Astrocyte (in vitro differentiated cells and primary cell): ENCODE results near the gene TMEM50A. TPM values are rescaled to one million over a fixed set of nuclear protein-coding genes. Genes with fewer than 3 reads are reported as not detected.
A peak's percentile ranks its signal among the peaks of the same experiment; 100 is the strongest.
"Not testable (repeated sequence)": the region's sequence is repeated elsewhere in the genome, so short reads cannot be mapped to it uniquely, and the experiment has no call there.

ENCODE experiments used
- DNase-seq: peaks from one replicate; pipeline ENCODE4 v3.0.0-alpha.2; 2010; ENCODE audit warnings: low read depth
- FAIRE-seq: peaks from 2 replicates; lab custom pipeline; 2011; peaks lifted over from hg19 to GRCh38; lab: Jason Lieb, UNC
- H2AFZ ChIP-seq: 2 replicates; pipeline ENCODE4 v1.6.0; 2012; ENCODE audit warnings: low read depth, low read length, inconsistent platforms
- H3K27ac ChIP-seq: 2 replicates; pipeline ENCODE4 v1.5.1; 2011; ENCODE audit warnings: low read depth, low read length, inconsistent platforms
- H3K27me3 ChIP-seq: 2 replicates; pipeline ENCODE4 v1.6.0; 2011; ENCODE audit warnings: low read length, inconsistent platforms; ENCODE audit not compliant: insufficient read depth
- H3K36me3 ChIP-seq: 2 replicates; pipeline ENCODE4 v1.5.1; 2011; ENCODE audit warnings: low read length, inconsistent platforms; ENCODE audit not compliant: insufficient read depth
- H3K4me1 ChIP-seq: 2 replicates; pipeline ENCODE4 v1.5.1; 2011; ENCODE audit warnings: low read length, inconsistent platforms; ENCODE audit not compliant: insufficient read depth
- H3K4me2 ChIP-seq: 2 replicates; pipeline ENCODE4 v1.6.0; 2012; ENCODE audit warnings: low read length, inconsistent platforms
- H3K4me3 ChIP-seq: 2 replicates; pipeline ENCODE4 v1.5.1; 2011; ENCODE audit warnings: low read depth, mild to moderate bottlenecking, low read length, inconsistent platforms; ENCODE audit not compliant: insufficient read depth
- H3K79me2 ChIP-seq: 2 replicates; pipeline ENCODE4 v1.6.0; 2012; ENCODE audit warnings: mild to moderate bottlenecking, low read length, inconsistent platforms; ENCODE audit not compliant: insufficient read depth
- H3K9ac ChIP-seq: 2 replicates; pipeline ENCODE4 v1.6.0; 2012; ENCODE audit warnings: mild to moderate bottlenecking, low read length, inconsistent platforms
- H3K9me3 ChIP-seq: 2 replicates; pipeline ENCODE4 v1.5.1; 2012; ENCODE audit warnings: low read depth, mild to moderate bottlenecking, low read length, inconsistent platforms; ENCODE audit not compliant: insufficient read depth
- H4K20me1 ChIP-seq: 2 replicates; pipeline ENCODE4 v1.6.0; 2012; ENCODE audit warnings: low read length, inconsistent platforms; ENCODE audit not compliant: insufficient read depth
- H3K27ac Mint-ChIP-seq: one replicate; pipeline ENCODE4 v1.8.0; 2021; ENCODE audit warnings: mild to moderate bottlenecking, mixed read lengths; ENCODE audit not compliant: unreplicated experiment
- H3K27me3 Mint-ChIP-seq: one replicate; pipeline ENCODE4 v1.8.0; 2021; ENCODE audit warnings: low read depth, mixed read lengths; ENCODE audit not compliant: unreplicated experiment
- H3K36me3 Mint-ChIP-seq: one replicate; pipeline ENCODE4 v1.8.0; 2021; ENCODE audit warnings: low read depth, mixed read lengths; ENCODE audit not compliant: unreplicated experiment
- H3K4me1 Mint-ChIP-seq: one replicate; pipeline ENCODE4 v1.8.0; 2021; ENCODE audit warnings: low read depth, mixed read lengths; ENCODE audit not compliant: unreplicated experiment
- H3K4me3 Mint-ChIP-seq: one replicate; pipeline ENCODE4 v1.8.0; 2021; ENCODE audit warnings: mild to moderate bottlenecking, moderate library complexity, mixed read lengths; ENCODE audit not compliant: unreplicated experiment
- H3K9me3 Mint-ChIP-seq: one replicate; pipeline ENCODE4 v1.8.0; 2021; ENCODE audit warnings: mild to moderate bottlenecking, mixed read lengths; ENCODE audit not compliant: unreplicated experiment
- total RNA-seq: library from RNA; stranded (reverse); gene quantifications from 2 replicates; pipeline ENCODE4 v1.2.1, GENCODE V29; 2021

TMEM50A gene
- total RNA-seq, 1 donor from 2014 or later = 175 TPM

DNA sequence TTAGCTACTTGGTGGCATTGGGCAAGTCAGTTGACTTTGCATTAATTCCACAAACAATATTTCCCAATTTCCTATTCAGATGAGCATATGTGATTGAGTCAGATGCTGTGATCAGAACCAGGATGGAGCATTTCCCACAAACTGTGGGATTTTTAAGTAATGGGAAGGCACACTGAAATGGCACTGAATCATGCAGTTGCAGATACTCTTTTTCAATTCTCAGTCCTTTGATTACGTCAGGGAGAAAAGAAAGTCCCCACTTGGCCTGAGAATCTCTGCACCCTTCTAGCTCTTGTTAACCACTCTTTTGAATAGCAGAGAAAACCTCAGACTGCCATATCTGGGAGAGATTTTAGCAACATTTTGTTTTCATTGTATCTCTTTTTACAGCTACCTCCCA lies 29.0 kb upstream of the TMEM50A start:
- H3K9ac ChIP-seq, H3K9me3 Mint-ChIP-seq, H3K4me2 ChIP-seq, H2AFZ ChIP-seq, H3K36me3 Mint-ChIP-seq, H3K4me3 Mint-ChIP-seq, H3K27ac ChIP-seq, H3K4me1 ChIP-seq, FAIRE-seq, H3K4me1 Mint-ChIP-seq, H3K36me3 ChIP-seq, H4K20me1 ChIP-seq, H3K27me3 Mint-ChIP-seq, H3K27ac Mint-ChIP-seq, H3K27me3 ChIP-seq, H3K79me2 ChIP-seq, H3K9me3 ChIP-seq, H3K4me3 ChIP-seq: not testable (repeated sequence)
- peak; percentile 11 for DNase-seq

DNA sequence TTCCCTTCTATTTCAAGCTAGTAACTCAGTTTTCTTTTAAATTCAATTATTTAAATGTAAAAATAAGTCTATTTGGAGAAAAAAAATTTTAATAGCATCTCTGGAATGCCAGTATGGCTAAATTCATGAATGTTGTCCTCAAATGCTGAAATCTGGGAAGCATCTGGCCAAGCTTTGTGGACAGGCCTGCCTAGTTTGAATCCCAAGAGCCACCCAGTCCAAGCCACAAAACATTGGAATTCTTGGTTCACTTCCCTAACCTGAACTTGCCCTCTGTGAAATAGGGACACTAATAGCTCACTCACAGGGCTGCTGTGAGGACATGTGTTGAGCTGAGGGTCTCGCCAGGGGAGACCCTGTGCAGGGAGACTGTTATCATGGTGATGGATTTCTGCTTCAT lies 28.6 kb upstream of the TMEM50A start:
- not testable (repeated sequence) for H3K27me3 Mint-ChIP-seq, H3K27me3 ChIP-seq, H3K4me3 Mint-ChIP-seq, H3K9me3 ChIP-seq, H3K4me3 ChIP-seq, H4K20me1 ChIP-seq, H3K27ac Mint-ChIP-seq, H3K27ac ChIP-seq, H3K9me3 Mint-ChIP-seq, H3K4me1 Mint-ChIP-seq, H3K36me3 ChIP-seq, FAIRE-seq, H3K4me1 ChIP-seq, H2AFZ ChIP-seq, H3K9ac ChIP-seq, H3K36me3 Mint-ChIP-seq, H3K79me2 ChIP-seq, H3K4me2 ChIP-seq
- peak; percentile 5 for DNase-seq

DNA sequence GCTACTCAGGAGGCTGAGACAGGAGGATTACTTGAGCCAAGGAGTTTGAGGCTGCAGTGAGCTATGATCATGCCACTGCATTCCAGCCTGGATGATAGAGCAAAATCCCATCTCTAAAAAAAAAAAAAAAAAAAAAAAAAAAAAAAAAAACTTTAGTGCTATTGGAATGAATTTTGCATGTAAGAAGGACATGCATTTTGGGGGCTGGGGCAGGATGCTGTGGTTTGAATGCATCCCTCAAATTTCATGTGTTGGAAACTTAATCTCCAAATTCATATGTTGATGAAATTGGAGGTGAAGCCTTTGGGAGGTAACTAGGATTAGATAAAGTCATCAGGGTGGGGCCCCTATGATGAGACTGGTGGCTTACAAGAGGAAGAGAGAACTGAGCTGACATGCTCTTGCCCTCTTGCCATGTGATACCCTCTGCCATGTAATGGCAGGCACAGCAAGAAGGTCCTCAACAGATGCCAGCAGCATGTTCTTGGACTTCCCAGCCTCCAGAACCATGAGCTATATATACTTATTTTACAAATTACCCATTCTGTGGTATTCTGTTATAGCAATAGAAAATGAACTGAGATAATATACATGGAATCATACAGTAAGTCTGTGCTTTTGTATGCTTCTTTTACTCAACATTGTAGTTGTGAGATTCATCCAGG lies 25.2 kb upstream of the TMEM50A start:
- not testable (repeated sequence) for H2AFZ ChIP-seq, H4K20me1 ChIP-seq, H3K4me1 ChIP-seq, FAIRE-seq, H3K36me3 ChIP-seq, H3K27me3 ChIP-seq, H3K4me3 ChIP-seq, H3K27ac Mint-ChIP-seq, H3K9ac ChIP-seq, H3K4me2 ChIP-seq, H3K9me3 Mint-ChIP-seq, DNase-seq, H3K27me3 Mint-ChIP-seq, H3K4me3 Mint-ChIP-seq, H3K4me1 Mint-ChIP-seq, H3K36me3 Mint-ChIP-seq, H3K9me3 ChIP-seq, H3K79me2 ChIP-seq, H3K27ac ChIP-seq

DNA sequence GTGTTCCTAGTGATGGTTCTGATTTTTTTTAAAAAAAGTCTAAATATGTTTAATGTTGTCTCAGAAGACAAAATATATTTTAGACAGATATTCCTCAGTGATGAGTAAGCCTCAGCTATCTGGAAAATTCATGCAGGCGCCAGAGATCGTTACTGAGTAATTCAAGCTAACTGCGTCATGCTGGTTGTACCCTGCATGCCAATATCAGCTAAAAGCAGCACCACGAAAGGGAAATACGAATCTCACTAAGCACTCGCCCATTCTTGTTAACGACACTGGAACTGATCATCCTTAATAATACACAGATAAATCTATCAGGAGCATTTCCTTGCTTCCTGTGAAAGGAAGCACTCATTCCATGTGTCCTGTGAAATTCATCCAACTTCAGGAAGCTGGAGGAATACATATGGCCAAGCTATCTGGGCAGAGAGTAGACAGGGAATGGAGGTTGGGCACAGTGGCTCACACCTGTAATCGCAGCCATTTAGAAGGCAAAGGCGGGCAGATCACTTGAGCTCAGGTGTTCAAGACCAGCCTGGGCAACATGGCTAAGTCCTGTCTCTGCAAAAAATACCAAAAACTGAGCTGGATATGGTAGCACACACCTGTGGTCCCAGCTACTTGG lies 17.7 kb upstream of the TMEM50A start:
- peak overlapping the region; percentile 81 for H3K27ac ChIP-seq
- peak; percentile 93 for DNase-seq
- not testable (repeated sequence) for H3K27me3 Mint-ChIP-seq, H3K4me3 Mint-ChIP-seq, H3K27me3 ChIP-seq, H4K20me1 ChIP-seq, H3K9me3 ChIP-seq, H3K9me3 Mint-ChIP-seq, H3K36me3 Mint-ChIP-seq, H2AFZ ChIP-seq, FAIRE-seq, H3K36me3 ChIP-seq, H3K4me1 Mint-ChIP-seq, H3K4me1 ChIP-seq, H3K79me2 ChIP-seq, H3K27ac Mint-ChIP-seq
- peak overlapping the region; percentile 35 for H3K4me3 ChIP-seq
- H3K9ac ChIP-seq = peak overlapping the region; percentile 77
- H3K4me2 ChIP-seq = peak overlapping the region; percentile 86

DNA sequence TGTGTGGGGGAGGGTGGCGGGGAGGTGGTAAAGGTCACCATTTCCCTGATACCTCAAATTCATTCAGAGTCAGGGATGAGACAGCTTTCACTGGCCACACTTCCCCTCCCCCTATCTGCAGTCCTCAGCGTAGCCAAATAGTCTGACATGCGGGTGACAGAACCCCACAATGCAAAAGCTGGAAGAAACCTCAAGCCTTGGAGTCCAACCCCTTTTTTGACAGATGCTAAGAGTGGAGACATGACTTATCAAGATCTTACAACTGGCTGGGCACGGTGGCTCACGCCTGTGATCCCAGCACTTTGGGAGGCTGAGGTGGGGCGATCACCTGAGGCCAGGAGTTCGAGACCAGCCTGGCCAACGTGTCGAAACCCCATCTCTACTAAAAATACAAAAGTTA lies 16.0 kb upstream of the TMEM50A start:
- not testable (repeated sequence) for H3K36me3 Mint-ChIP-seq, DNase-seq, H3K4me3 ChIP-seq, H3K27me3 Mint-ChIP-seq, H3K27ac Mint-ChIP-seq, H3K4me2 ChIP-seq, H3K4me3 Mint-ChIP-seq, H3K9ac ChIP-seq, H2AFZ ChIP-seq, H3K79me2 ChIP-seq, H4K20me1 ChIP-seq, H3K4me1 ChIP-seq, H3K9me3 Mint-ChIP-seq, H3K36me3 ChIP-seq, H3K4me1 Mint-ChIP-seq, H3K27me3 ChIP-seq, H3K27ac ChIP-seq, FAIRE-seq, H3K9me3 ChIP-seq

DNA sequence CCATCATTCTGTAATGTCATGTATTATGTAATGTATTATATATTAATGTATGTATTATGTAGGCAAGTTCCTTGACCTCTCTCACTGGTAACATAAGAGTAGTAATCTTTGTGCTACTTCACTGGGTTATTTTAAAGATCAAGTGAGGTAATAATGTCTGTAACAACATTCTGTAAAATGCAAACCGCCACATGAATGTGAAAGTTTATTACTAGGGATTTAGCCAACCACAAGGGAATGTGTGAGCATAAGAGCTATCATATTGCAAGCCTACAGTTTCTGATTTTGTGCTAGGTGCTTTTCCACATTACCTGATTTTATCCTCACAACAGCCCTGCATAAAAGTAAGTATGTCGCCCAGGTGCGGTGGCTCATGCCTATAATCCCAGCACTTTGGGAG lies 13.7 kb upstream of the TMEM50A start:
- H3K27ac ChIP-seq = not testable (repeated sequence)

More for the DNA sequence above, 13.7 kb upstream of the TMEM50A start:
- not testable (repeated sequence) for H3K36me3 Mint-ChIP-seq, H3K27me3 Mint-ChIP-seq, H3K79me2 ChIP-seq, H3K27me3 ChIP-seq, FAIRE-seq, H3K4me1 Mint-ChIP-seq, H3K4me3 Mint-ChIP-seq, H3K4me1 ChIP-seq, H2AFZ ChIP-seq, H3K4me2 ChIP-seq, H3K27ac Mint-ChIP-seq, H3K4me3 ChIP-seq, H3K9ac ChIP-seq, H3K9me3 Mint-ChIP-seq, H4K20me1 ChIP-seq, DNase-seq, H3K36me3 ChIP-seq, H3K9me3 ChIP-seq
